Heart left ventricle (tissue), 13 donors: ENCODE measurements around the gene NOB1.

ENCODE experiments used
- POLR2A ChIP-seq, 2 donors: fragments of 450-650 bp; IDR thresholded peaks; one replicate each; pipeline ENCODE4 v1.6.1; 2017; ENCODE audit warnings: antibody characterized with exemption in 2 of 2, mild to moderate bottlenecking in 2 of 2, moderate library complexity in 2 of 2
- TF ChIP-seq, protein P1 (sequence below), 12 donors: fragments of 200-600 bp; sonication (generic) in 4 of 12; IDR thresholded peaks; one replicate each; pipeline versions ENCODE4 v1.5.0 to v1.8.0; 2018 to 2022; ENCODE audit warnings: antibody characterized with exemption in 12 of 12, mild to moderate bottlenecking in 5 of 12
- donor health status: ischemic (EF 13 %, LVEDD 7.1; RV severe dilation, severe dysfunction).
- donor health status: DM: no; HTN: yes; CAD: no.
- donor health status: DM: no; HTN: no; CAD: no.
- donor health status: ischemic (EF 25% LVEDD 6.9; RV normal size, moderate dysfunction).
- donor health status: ischemic (EF 25% LVEDD 5.7; RV mildly dilated, moderate dysfunction).
- donor health status: ischemic (EF 35%, LVEDD 5.7; RV mildly dilated, moderate dysfunction).
- donor health status: nonischemic (EF 11% LVEDD 7.7; RV severe dilation, severe dysfunction).
- donor health status: DM: yes; HTN: yes; CAD: no.
- donor health status: PGD.
- donor health status: ischemic (EF 29% LVEDD 5.4; RV normal size, mild dysfunction).
- donor health status: nonischemic (EF 23%, LVEDD 6.1; RV moderate dilation, normal function).

DNA sequence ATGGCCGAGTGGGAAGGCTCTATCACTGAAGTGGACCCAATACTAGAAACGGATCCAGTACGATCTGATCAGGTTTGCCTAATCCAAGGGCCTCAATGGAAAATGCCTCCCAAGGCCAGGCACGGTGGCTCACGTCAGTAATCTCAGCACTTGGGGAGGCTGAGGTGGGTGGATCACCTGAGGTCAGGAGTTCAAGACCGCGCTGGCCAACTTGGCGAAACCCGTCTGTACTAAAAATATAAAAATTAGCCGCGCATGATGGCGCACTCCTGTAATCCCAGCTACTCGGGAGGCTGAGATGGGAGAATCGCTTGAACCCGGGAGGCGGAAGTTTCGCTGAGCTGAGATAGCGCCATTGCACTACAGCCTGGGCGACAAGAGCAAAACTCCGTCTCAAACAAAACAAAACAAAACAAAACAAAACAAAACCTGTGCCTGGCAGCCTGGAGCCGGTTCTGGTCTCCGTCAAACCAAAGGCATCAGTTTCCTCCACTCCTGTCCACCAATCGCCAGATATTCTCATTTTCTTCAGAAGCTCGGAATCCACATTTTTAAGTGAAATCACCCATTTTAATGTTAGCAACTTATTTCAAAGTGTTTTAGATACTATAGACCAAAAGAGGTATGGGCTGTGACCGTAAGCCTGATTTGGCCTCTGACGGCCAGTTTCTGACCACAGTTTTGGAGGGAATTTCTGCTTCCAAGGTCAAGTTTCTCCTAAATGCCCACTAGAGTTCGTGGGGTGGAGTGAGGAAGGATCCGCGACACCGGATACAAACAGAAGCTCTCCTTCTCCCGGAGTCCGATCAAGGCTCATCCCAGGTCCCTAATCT, 29.0 kb downstream of the NOB1 start:
- TF ChIP-seq, protein P1, sequence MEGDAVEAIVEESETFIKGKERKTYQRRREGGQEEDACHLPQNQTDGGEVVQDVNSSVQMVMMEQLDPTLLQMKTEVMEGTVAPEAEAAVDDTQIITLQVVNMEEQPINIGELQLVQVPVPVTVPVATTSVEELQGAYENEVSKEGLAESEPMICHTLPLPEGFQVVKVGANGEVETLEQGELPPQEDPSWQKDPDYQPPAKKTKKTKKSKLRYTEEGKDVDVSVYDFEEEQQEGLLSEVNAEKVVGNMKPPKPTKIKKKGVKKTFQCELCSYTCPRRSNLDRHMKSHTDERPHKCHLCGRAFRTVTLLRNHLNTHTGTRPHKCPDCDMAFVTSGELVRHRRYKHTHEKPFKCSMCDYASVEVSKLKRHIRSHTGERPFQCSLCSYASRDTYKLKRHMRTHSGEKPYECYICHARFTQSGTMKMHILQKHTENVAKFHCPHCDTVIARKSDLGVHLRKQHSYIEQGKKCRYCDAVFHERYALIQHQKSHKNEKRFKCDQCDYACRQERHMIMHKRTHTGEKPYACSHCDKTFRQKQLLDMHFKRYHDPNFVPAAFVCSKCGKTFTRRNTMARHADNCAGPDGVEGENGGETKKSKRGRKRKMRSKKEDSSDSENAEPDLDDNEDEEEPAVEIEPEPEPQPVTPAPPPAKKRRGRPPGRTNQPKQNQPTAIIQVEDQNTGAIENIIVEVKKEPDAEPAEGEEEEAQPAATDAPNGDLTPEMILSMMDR (IDR thresholded peaks at IDR 0.05) = no peak
- TF ChIP-seq POLR2A (IDR thresholded peaks at IDR 0.05) = no peak
